HepG2 (cell line): ENCODE results near the gene JPT1. TPM values are rescaled to one million over a fixed set of nuclear protein-coding genes. Genes with fewer than 3 reads are reported as not detected.

ENCODE experiments used
- AGO1 ChIP-seq: fragments of 200-400 bp; formaldehyde crosslinking; IDR thresholded peaks from 2 replicates; pipeline ENCODE4 v1.6.1; 2017; ENCODE audit warnings: mild to moderate bottlenecking, low read depth, low read length, moderate library complexity; ENCODE audit not compliant: poor library complexity, severe bottlenecking
- AGO2 ChIP-seq: fragments of 200-400 bp; formaldehyde crosslinking; optimal IDR thresholded peaks from 2 replicates; pipeline ENCODE3; 2017; ENCODE audit warnings: mild to moderate bottlenecking, low read depth, low read length, moderate library complexity
- AKAP8 ChIP-seq: sonication (generic); formaldehyde crosslinking; IDR thresholded peaks from 2 replicates; pipeline ENCODE4 v1.5.1; 2020; ENCODE audit warnings: mild to moderate bottlenecking, missing genetic modification reagents
- FUBP1 ChIP-seq: sonication (generic); formaldehyde crosslinking; IDR thresholded peaks from 2 replicates; pipeline ENCODE4 v1.5.1; 2020; ENCODE audit warnings: missing genetic modification reagents, mild to moderate bottlenecking, borderline replicate concordance
- MTF2 ChIP-seq: sonication (generic); formaldehyde crosslinking; IDR thresholded peaks from 2 replicates; pipeline ENCODE4 v1.5.0; 2020; ENCODE audit warnings: missing genetic modification reagents, borderline replicate concordance
- MZF1 ChIP-seq: sonication (generic); formaldehyde crosslinking; IDR thresholded peaks from 2 replicates; pipeline ENCODE4 v1.8.1; 2023; ENCODE audit warnings: mild to moderate bottlenecking, missing genetic modification reagents, borderline replicate concordance
- NR0B2 ChIP-seq: sonication (generic); formaldehyde crosslinking; IDR thresholded peaks from 2 replicates; pipeline ENCODE4 v1.4.0; 2020; ENCODE audit warnings: mild to moderate bottlenecking, missing genetic modification reagents
- POLR2A ChIP-seq, 2 experiments: IDR thresholded peaks; 2 replicates each; pipeline ENCODE4 v1.6.1; 2011; ENCODE audit warnings: low read depth in 2 of 2, low read length in 2 of 2, mild to moderate bottlenecking in 1 of 2, moderate library complexity in 1 of 2; ENCODE audit not compliant: insufficient read depth in 1 of 2
- POLR2AphosphoS5 ChIP-seq: IDR thresholded peaks from 2 replicates; pipeline ENCODE4 v1.6.1; 2012; ENCODE audit warnings: low read depth, low read length
- RBFOX2 ChIP-seq: fragments of 200-400 bp; formaldehyde crosslinking; IDR thresholded peaks from 2 replicates; pipeline ENCODE4 v1.6.1; 2017; ENCODE audit warnings: low read depth, mild to moderate bottlenecking, low read length
- UBTF ChIP-seq: sonication (generic); formaldehyde crosslinking; IDR thresholded peaks from 2 replicates; pipeline ENCODE4 v1.4.0; 2020; ENCODE audit warnings: mild to moderate bottlenecking, missing genetic modification reagents
- ZC3H13 ChIP-seq: sonication (generic); formaldehyde crosslinking; IDR thresholded peaks from 2 replicates; pipeline ENCODE4 v1.8.1; 2023; ENCODE audit warnings: mild to moderate bottlenecking, missing genetic modification reagents, moderate library complexity
- ZFP91 ChIP-seq: sonication (generic); formaldehyde crosslinking; IDR thresholded peaks from 2 replicates; pipeline ENCODE4 v1.9.0; 2022; ENCODE audit warnings: missing genetic modification reagents, mild to moderate bottlenecking, borderline replicate concordance
- ZNF12 ChIP-seq: sonication (generic); formaldehyde crosslinking; IDR thresholded peaks from 2 replicates; pipeline ENCODE4 v1.5.0; 2020; ENCODE audit warnings: missing genetic modification reagents
- ZNF788 ChIP-seq: sonication (generic); formaldehyde crosslinking; IDR thresholded peaks from 2 replicates; pipeline ENCODE4 v1.5.0; 2020; ENCODE audit warnings: mild to moderate bottlenecking, missing genetic modification reagents, borderline replicate concordance
- polyA plus RNA-seq, 8 experiments: library from polyadenylated mRNA; depleted of rRNA in 3 of 8; stranded (reverse) in 7 of 8; unstranded in 1 of 8; fragments of >200 nt; fragmentation: Illumina TruSeq in 4 of 8; extraction: Trizol in 4 of 8; gene quantifications; 2 replicates each; pipeline versions ENCODE4 v1.2.1 to v1.2.3, GENCODE V29; 2011 to 2016; ENCODE audit warnings: low read depth in 4 of 8, missing spikeins in 1 of 8, mixed read lengths in 1 of 8; ENCODE audit not compliant: insufficient read depth in 1 of 8
- total RNA-seq, 5 experiments: library from RNA; depleted of rRNA; stranded (reverse); fragments of >200 nt; fragmentation: Illumina TruSeq; extraction: Trizol; gene quantifications; 2 replicates each; pipeline ENCODE4 v1.2.3, GENCODE V29; 2016; ENCODE audit warnings: low read depth in 1 of 5

JPT1 gene
- total and polyA plus RNA-seq, 2 of the 13 experiments (the other 11 are each of a cell fraction or from before 2014, with no cell fraction given), result 43.3 to 256 TPM

- TF ChIP-seq UBTF (CRISPR knock-in tag), result no peak
- TF ChIP-seq AGO2, result peak; percentile 99
- peak; percentile 27; the same call in 1 of the 2 replicates for TF ChIP-seq ZFP91
- TF ChIP-seq AGO1, result peak; percentile 87
- 0 out of 2 replicates have a peak, but pooled peaks have one; percentile 35 for TF ChIP-seq AKAP8
- TF ChIP-seq MZF1, result no peak
- peak in 1 of 2 experiments; percentile 32; a peak in 2 of 4 replicates for TF ChIP-seq POLR2A (IDR thresholded peaks at IDR 0.05; ENCODE audit: insufficient read depth in 1 of 2, low read depth in 2 of 2, low read length in 2 of 2)
- TF ChIP-seq MTF2 (CRISPR knock-in tag), result no peak
- TF ChIP-seq ZC3H13 (CRISPR knock-in tag), result peak; percentile 50; the same call in 1 of the 2 replicates
- 0 out of 2 replicates have a peak, but pooled peaks have one; percentile 58 for TF ChIP-seq NR0B2
- TF ChIP-seq ZNF12 (CRISPR knock-in tag), result no peak
- no peak for TF ChIP-seq ZNF788 (CRISPR knock-in tag)
- TF ChIP-seq POLR2AphosphoS5, result peak; percentile 31; the same call in 1 of the 2 replicates
- TF ChIP-seq FUBP1 (CRISPR knock-in tag), result no peak
- peak; percentile 85 for TF ChIP-seq RBFOX2
Observed at GRCh38 chr17:75128694-75129505, 25.4 kb downstream of the JPT1 start (continued).
